HG03460 (cell line): Measurements from ENCODE around the gene ETDA.
"Not testable (repeated sequence)": the region's sequence is repeated elsewhere in the genome, so short reads cannot be mapped to it uniquely, and the experiment has no call there.

Experiments used
- ATAC-seq: cut with Tn5 transposase; IDR thresholded peaks from one replicate; pipeline ENCODE4 v1.9.1; 2021; ENCODE audit not compliant: unreplicated experiment

Gene ETDA

DNA sequence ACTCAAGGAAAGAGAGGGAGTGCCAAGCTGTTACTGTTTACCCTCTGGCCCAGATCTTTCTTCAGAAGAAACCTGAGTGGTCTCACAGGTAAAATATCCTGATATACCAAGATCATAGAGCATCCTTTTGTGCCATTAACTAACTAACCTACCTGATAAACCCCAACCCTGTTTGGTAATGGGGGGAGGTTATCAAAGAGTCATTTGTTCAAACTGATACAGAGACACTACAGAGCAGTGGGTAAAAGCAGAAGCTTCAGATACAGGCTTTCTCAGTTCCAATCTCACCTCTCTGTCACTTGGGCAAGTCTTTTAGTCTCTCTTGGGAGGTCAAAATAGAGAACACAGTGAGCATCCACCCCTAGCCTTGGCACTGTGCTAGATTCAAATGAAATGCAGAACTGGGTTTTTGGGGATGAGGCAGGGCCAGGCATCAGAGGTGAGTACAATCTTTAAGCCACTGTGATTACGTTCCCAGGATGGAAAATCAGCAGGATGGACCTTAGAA lies at the start of gene ETDA:
Gene ETDA, plus strand, starts transcription at position 51 of the 508 bp plus-strand sequence. CDS start 1,216 bp downstream, outside the sequence.
- ATAC-seq: not testable (repeated sequence)

DNA sequence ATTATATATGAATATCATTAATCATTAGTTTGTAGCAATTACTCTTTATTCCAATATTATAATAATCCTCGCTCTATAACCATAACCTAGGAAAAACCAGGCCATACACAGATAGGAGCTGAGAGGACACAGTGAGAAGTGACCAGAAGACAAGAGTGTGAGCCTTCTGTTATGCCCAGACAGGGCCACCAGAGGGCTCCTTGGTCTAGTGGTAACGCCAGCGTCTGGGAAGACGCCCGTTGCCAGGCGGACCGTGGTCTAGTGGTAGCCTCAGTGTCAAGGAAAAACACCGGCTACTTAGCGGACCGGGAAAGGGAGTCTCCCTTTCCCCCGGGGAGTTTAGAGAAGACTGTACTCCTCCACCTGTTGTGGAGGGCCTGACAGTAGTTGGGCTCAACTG lies 45.4 kb upstream of the ETDA start:
- ATAC-seq: not testable (repeated sequence)

DNA sequence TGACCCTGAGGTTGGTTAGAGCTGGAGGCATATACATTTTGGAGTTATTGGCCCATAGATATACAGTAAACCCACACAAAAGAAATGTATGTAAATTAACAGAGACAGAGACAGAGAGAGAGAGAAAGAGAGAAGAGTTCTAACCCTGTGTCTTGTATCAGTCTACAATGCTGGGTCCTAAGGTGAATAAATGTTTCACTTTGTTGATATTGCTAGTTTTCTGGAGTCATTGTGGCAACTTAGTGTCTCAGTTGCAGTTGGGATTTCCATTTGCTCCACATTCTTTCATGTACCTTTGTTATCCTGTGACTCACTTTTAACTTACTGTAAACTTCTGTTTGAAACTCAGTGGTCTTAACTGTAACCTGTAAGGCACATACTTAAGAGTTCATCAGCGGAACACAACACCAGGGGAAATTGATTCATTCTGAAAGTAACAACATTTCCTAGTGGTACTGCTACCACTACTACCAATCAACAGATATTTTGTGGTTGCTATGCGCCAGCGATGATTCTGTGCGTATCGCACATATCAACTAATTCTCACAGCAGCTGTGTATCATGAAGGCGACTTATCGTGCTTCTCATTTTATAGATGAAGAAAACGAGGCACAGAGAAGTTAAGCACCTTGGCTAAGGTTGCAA lies 38.5 kb upstream of the ETDA start:
- no peak for ATAC-seq

DNA sequence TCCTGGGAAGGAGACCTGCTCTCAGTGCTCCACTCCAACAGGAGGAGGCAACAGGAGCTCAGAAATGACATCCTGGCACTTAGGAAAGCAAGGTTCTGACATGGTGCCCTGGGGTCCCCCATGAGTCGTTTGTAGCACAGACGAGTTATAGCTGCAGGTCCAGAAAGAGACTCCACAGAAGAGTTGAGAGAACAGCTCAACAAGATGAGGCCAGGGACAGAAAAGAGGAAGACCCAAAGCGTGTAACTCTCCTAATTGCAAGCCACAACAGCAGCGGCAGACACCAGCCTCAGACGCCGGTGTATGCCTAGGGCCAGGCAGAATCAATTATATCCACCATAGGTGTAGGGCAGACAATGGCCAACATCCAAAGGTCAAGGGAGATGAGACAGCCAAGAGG lies 5.9 kb upstream of the ETDA start:
- ATAC-seq: not testable (repeated sequence)

DNA sequence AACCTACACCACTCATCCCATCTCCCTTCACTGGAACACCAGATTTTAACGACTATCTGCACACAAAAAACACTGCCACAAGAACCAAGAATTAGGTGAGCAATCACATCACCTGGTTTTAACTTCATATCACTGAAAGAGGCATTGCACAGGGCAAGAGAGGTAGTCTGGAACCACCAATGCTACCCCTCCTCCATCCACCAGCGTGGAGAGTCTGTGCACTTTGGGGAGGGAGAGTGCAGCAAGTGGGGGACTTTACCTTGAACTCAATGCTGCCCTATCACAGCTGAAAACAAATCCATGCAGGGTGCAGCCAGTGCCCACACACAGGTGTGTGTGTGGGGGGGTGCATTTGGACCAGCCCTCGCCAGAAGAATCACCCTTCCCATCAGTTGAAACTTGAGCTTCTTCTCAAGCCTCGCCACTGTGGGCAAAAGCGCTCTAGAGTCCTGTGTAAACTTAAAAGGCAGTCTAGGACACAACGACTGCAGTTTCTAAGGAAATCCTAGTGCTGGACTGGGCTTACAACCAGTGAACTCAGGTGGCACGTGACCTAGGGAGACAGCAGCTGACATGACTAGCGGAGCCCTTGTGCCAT lies 4.3 kb downstream of the ETDA start:
- ATAC-seq: not testable (repeated sequence)

DNA sequence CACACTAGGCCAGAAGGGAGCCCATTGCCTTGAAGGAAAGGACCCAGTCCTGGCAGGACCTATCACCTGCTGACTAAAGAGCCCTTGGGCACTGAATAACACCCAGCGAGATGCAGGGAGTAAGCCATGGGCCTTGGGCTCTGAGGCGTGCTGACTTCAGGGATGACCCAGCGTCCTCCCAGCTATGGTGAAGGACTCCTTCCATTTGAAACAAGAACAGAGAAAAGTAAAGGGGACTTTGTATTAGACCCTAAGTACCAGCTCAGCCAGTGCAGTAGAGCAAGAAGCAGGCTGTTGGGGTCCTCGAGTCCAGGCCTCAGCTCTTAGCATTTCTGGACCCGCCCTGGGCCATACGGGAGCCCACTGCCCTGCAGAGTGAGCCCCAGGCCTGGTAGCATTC lies 5.1 kb downstream of the ETDA start:
- ATAC-seq: no peak

DNA sequence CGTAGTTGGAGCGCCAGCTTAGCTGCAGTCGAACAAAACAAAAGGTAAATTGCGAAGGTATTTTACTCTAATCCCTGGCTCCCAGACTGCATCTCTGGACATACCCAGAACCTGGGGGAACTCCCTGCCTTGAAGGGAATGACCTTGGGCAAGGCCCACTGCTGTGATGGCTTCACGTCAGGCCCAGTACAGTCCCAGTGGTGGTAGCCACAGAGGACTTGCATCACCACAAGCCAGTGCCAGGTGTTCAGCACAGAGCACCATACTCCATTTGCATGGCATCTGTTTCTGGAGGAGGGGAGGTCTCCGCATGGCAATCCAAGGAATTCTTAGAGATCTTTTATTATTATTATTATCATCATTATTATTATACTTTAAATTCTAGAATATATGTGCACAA lies 5.6 kb downstream of the ETDA start:
- ATAC-seq: no peak

DNA sequence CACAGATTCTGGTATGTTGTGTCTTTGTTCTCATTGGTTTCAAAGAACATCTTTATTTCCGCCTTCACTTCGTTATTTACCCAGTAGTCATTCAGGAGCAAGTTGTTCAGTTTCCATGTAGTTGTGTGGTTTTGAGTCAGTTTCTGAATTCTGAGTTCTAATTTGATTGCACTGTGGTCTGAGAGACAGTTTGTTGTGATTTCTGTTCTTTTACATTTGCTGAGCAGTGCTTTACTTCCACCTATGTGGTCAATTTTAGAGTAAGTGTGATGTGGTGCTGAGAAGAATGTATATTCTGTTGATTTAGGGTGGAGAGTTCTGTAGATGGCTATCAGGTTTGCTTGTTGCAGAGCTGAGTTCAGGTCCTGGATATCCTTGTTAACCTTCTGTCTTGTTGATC lies 9.1 kb downstream of the ETDA start:
- ATAC-seq: not testable (repeated sequence)

DNA sequence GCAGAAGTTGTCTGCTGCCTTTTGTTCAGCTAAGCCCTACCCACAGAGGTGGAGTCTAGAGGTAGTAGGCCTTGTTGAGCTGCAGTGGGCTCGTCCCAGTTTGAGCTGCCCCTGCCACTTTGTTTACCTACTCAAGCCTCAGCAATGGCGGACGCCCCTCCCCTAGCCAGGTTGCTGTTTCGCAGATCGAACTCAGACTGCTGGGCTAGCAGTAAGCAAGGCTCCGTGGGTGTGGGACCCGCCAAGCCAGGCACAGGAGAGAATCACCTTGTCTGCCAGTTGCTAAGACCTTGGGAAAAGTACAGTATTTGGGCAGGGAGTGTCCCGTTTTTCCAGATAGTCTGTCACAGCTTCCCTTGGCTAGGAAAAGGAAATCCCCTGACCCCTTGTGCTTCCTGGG lies 11.5 kb downstream of the ETDA start:
- ATAC-seq: not testable (repeated sequence)

DNA sequence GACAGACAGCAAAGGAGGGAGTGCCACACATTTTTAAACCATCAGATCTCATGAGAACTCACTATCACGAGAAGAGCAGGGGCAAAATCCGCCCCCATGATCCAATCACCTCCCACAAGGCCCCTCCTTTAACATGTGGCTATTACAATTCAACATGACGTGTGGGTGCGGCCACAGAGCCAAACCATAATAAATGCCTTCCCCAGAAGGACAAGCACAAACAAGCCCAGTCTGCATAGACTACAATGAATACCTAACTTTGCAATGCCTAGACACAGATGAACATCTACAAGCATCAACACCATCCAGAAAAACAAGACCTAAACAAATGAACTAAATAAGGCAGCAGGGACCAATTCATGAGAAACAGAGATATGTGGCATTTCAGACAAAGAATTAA lies 12.3 kb downstream of the ETDA start:
- no peak for ATAC-seq

DNA sequence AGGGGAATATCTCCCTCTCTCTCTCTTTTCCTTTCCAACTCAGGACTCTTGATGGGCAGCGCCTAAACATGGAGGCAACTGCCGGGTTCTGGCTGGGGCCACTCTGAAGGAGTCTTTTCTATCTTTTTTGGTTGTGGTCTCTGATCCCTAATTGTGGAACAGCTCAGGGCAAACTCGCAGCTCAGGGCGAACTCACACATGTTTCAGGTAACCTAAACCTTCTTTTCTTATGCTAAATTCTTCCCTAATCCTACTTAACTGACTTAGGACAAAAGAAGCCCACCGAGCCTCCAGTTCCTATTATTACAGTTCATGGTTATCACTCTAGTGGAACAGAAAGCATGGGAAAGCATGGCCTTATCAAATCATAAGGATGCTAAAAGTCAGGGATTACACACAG lies 21.3 kb downstream of the ETDA start:
- no peak for ATAC-seq

DNA sequence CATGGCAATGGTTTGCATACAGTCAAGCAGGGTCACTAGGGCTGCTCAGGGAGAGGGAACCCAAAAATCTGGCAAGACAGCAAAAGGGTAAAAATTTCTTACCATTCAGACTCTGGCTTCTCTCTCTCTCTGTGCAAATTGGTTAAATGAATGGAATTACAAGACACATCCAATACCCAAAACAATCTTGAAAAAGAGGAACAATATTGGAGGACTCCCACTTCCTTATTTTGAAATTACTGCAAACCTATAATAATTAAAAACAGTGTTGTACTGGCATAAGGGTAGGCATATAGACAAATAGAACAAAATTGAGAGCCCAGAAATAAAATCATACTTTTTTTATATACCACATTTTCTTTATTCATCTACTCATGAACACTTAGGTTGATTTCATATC lies 24.1 kb downstream of the ETDA start:
- ATAC-seq: no peak

DNA sequence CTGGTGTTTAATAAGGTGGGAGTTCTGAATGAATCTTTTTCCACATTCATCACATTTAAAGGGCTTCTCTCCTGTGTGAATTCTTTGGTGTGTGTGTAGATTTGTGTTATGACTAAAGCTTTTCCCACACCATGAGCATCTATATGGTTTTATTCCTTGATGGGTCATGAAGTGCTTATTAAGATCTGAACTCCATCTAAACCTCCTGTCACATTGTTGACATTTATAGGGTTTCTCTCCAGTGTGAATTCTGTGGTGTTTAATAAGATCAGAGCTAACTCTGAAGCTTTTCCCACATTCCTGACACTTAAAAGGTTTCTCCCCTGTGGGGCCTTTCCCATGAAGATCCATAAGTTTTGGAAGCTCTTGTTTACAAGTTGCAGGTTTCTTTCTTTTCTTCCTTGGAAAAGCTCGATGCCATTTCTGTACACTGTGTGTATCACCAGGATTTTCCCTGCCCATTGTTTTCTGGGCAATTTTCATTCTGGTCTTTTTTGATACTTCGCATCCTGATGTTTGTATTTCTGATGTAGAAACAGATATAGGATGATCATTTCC lies 35.5 kb downstream of the ETDA start:
- no peak for ATAC-seq

DNA sequence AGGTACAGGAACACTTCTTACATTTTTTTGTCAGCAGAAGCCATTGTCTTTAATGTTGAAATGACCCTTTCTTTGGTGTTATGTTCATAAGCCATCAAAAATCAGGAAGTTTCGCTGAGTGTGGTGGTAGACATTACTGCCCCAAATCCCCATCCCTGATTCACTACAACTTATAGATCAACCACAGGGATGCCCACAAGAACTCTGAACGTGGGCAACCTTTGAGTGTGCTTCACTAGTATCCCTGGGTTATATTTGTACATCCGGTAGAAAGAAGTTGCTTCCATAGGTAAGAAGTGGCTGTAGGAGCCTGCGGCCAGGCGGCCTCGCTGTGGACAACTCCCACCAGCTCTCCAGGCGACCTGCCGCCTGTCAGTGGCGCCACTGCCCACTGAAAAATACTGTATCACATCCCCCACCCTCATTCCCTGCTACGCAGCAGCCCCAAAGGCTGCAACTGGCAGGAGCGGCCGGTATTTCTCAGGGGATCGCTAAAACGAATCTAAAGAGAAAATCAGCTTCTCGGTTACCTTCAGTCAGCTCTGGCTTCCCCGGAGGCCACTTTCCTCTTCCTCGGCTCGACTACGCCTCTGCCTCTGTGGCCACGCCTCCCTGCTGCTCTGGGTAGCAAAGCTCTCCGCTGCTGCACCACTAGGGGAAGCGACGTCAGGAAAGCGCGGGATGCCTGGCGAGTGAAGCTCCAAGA lies 43.5 kb downstream of the ETDA start:
- peak; percentile 98 for ATAC-seq

DNA sequence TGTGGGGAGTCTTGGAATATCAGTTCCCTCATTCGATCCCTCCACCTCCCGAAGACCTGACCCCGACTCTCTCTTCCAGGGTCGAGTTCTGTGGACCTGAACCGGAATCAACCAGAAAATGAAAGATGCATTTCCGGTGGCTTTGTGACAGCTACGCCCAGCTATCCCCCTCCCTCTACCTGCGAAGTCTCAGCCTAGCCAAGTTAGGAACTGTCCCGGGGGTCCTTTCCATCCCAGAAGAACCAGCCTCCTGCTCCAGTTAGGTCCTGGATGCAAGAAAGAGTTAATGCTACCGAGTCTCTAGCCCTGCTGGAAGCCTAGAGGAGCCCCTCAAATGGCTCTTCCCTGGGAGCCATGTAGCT lies 44.1 kb downstream of the ETDA start:
- peak; percentile 52 for ATAC-seq

DNA sequence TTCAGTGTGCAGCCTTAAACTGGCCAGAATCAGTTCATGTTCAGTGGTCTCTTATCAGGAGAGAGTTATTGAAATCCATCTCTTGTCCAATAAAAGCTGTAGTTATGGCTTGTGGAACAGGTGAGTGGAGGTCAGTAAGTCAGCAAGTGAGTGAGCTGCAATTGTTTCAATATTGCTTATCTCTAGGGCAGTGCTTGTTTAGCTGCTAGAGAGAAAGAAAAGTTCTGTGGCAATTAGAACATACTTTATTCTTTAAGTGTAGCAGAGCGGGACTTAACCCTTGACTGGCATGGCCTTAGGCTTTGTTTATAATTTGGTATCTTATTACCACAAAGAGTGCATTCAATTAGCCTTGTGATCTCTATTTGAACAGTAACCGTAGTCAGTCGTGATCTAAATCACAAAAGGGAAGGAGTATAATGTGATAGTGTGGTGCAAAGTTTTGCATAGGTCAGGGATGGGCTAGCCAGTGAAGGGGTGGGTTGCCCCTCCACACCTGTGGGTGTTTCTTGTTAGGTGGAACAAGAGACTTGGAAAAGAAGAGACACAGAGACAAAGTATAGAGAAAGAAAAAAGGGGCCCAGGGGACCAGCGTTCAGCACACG lies 50.5 kb downstream of the ETDA start:
- ATAC-seq: no peak
